Coronary artery (tissue), 2 donors: ENCODE results near the gene CCDC192.

ENCODE experiments used
- DNase-seq: peaks from one replicate; pipeline ENCODE4 v3.0.0-alpha.2; 2017; ENCODE audit warnings: low spot score
- H3K27ac ChIP-seq, 2 donors: fragments of 200-600 bp; sonication (generic); one replicate each; pipeline ENCODE4 v1.5.1; 2016 to 2019
- H3K4me3 ChIP-seq: fragments of 200-600 bp; sonication (generic); 2 replicates; pipeline ENCODE4 v1.5.1; 2016; ENCODE audit warnings: mild to moderate bottlenecking, moderate library complexity
- CTCF ChIP-seq: fragments of 200-600 bp; sonication (generic); IDR thresholded peaks from one replicate; pipeline ENCODE4 v1.5.1; 2019; ENCODE audit warnings: antibody characterized with exemption

The CCDC192 gene

DNA sequence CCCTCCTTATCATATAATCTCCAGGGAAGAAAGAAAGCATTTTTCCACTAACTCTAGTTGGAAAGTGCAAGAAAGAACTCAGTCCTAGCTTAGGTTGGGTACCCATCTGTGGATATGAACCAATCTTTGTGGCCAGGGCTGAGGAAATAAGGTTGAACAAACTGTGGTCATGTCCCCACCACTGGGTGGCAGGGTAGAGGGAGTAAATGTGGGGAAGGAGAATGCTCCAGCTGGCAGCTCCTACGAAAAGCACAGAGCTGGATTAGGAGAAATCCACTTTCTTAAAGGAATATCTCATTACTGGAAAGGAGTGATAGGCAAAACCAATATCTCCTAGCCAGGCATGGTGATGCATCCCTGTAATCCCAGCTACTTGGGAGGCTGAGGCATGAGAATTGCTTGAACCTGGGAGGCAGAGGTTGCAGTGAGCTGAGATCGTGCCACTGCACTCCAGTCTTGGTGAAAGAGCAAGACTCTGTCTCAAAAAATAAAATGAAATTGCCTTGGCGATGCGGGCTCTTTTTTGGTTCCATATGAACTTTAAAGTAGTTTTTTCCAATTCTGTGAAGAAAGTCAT lies 175.1 kb downstream of the CCDC192 start:
- TF ChIP-seq CTCF = no peak
- Histone ChIP-seq H3K4me3 (no peak overlapping the region), H3K27ac (no peak overlapping the region)
- no peak for DNase-seq

DNA sequence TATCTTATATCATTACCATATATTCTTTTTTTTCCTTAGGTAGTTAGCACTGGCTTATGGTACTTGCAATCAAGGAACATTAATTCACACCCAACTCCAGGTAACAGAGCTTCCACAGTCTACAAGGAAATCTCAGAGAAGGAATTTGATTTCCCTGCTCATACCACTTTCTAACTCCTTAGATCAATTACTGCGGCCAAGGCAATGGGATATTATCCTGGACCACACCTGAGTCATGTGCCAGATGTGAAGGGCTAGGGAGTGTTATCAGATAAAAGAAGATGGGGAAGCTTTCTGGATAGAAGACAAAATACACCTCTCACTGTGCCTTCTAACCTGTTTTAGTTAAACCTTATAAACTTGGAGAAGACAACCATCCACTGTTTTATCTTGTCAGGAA lies 181.2 kb downstream of the CCDC192 start:
- no peak for TF ChIP-seq CTCF
- H3K27ac ChIP-seq = no peak overlapping the region
- no peak overlapping the region for H3K4me3 ChIP-seq
- no peak for DNase-seq

- TF ChIP-seq CTCF = no peak
These were observed 182.0 kb downstream of the CCDC192 start for GRCh38 chr5:127885176-127885575.

GRCh38 chr5:127886081-127886480 lies 182.9 kb downstream of the CCDC192 start:
- no peak for TF ChIP-seq CTCF
- Histone ChIP-seq H3K4me3 (no peak overlapping the region), H3K27ac (no peak overlapping the region)
- no peak for DNase-seq

More at GRCh38 chr5:127885176-127885575, 182.0 kb downstream of the CCDC192 start:
- Histone ChIP-seq H3K27ac (no peak overlapping the region), H3K4me3 (no peak overlapping the region)
- no peak for DNase-seq

GRCh38 chr5:127887282-127887681 lies 184.1 kb downstream of the CCDC192 start:
- no peak for TF ChIP-seq CTCF
- Histone ChIP-seq H3K4me3 (no peak overlapping the region), H3K27ac (no peak overlapping the region)
- no peak for DNase-seq

- Histone ChIP-seq H3K4me3 (no peak overlapping the region), H3K27ac (no peak overlapping the region)
- no peak for DNase-seq
- TF ChIP-seq CTCF = no peak
These were observed 188.8 kb downstream of the CCDC192 start for GRCh38 chr5:127891942-127892341.

DNA sequence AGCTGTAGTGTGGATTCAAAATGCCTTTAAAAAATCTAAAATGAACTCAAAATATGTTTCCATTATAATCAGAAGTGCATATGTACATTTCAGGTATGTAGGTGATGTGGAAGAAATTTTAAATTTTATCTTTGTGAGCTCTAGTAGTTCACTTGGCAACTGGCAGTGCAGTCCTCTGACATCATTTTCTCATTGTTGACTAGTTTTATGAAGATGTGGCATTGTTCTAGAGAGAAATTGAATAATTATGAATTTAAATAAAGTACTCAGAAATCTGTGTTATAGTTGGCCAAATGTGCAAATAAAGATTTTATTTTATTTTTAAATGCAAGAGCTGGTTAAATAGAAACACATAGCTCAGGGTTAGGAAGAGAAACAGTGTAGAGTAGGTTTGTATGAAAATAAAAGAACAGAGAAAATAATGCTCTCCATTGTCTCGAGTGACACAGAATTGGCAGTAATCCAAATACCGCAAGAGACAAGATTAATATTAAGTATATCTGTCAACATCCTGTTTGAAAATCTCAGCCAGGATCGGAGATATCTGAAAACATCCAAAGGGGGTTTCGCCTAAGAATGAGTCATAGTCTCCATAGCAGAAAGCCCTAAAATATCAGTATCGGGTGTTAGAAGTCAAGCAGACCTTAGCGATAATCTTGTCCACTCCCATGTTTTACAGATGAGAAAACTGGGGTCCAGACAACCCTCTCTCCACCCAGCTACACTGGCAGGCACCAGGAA lies 189.4 kb downstream of the CCDC192 start:
- H3K4me3 ChIP-seq = no peak overlapping the region
- no peak overlapping the region for H3K27ac ChIP-seq
- no peak for DNase-seq
- TF ChIP-seq CTCF = no peak
